ENCODE measurements around the gene RAP1GAP2. TPM values are rescaled to one million over a fixed set of nuclear protein-coding genes. Genes with fewer than 3 reads are reported as not detected.
"Not testable (repeated sequence)": the region's sequence is repeated elsewhere in the genome, so short reads cannot be mapped to it uniquely, and the experiment has no call there.

RAP1GAP2 gene
- 1.7 and 2.0 TPM in 2 replicates for total RNA-seq (2014; rRNA removed; shearing (Covaris generic))
- 3.8 and 4.0 TPM in 2 replicates for polyA plus RNA-seq (2015; cell fraction: cytosol; rRNA removed)
- 5.4 and 5.5 TPM in 2 replicates for polyA plus RNA-seq (2015; cell fraction: nucleus; rRNA removed)

DNA sequence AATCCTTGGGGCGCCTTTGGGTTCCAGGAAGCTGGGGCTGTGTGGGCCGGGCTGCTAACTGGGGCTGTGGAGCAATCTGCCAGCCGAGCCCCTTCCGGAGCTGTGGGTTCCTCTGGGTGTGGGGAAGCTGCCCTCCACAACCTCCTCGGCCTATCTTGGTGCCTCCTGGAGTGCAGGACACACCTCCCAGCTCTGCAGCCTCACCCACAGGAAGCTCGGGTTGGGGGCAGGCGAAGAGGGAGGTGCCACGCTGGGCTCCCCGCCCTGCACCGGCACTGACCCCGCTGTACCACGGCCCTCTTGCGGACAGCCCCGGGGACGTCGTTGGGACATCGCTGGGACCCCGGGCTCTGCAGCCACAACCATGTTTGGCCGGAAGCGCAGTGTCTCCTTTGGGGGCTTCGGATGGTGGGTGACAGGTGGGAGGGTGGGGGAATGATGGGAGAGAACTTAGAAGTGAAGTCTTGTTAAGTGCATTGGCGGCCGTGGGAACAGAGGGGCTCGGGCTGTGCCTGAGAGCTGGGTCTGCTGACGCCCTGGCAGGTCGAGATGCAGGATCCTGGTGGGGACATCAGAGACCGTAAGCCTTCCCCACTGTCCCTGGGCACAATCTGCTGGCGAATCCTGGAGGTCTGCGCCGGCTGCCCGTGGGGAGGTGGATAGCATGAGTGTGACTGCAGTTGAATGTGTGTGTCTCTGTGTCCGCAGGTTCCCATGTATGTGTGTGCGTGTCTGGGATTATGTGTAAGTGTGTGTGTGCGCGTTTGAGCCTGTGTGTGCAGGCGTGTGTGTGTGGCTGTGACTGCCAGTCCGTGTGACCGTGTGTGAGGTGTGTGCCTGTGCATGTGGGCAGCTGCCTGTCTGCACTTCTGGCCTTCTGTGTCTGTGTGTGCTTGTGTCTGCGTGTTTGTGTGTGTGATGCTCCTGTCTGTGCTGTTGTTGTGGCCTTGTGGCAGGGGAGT is at the start of gene RAP1GAP2:
Gene RAP1GAP2 (plus strand): TSS at position 275 of the 962 bp plus-strand sequence. CDS start 90 bp downstream, at position 365.
- in situ Hi-C loops (cut with HindIII; ENCODE audit: low pct_unique_long_range_greater_than_20kb, low sequenced_read_pairs): no loop called here
- no peak for DNase-seq (ENCODE audit: low read depth, low spot score)

DNA sequence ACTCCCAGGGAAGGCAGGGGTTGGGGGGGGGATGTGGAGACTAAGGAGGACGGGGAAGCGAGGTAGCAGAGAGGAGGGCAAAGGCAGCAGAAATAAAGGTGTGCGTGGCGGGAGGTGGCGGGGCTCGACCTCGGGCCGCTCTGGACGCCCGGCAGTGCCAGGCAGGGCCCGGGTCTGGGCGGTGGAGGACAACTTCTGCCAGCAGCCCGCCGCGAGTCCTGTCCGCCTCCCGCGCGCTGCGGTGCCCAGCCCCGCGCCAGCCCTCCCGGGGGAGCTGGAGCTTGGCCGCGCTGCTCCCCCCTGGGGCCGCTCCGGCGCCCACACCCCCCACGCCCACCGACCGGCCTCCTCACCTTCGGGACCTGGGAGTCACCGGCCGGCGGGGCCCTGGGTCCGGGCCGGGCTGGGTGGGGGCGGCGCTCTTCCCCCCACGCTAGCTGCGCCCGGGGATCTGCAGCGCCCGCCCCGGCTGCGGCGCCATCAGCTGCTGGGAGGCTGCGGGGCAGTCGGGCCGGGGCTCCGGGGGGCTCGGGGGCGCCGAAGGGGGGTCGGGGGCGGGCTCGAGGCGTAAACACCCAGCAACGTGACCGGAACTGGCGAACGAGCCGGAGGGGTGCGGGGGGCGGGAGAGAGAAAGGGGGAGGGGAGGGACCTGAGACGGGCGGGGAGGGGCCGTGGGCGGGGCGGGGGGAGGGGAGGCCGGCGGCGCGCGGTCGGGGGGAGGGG is 47.0 kb upstream of the RAP1GAP2 start, which contains the start of gene CCDC92B:
Gene CCDC92B (minus strand): TSS at position 595 of the 726 bp plus-strand sequence. CDS start 14,507 bp downstream, outside the sequence.
- no peak for DNase-seq (ENCODE audit: low read depth, low spot score)
- in situ Hi-C loops (cut with HindIII; ENCODE audit: low pct_unique_long_range_greater_than_20kb, low sequenced_read_pairs): no loop called here

- in situ Hi-C loops (cut with HindIII; ENCODE audit: low pct_unique_long_range_greater_than_20kb, low sequenced_read_pairs): no loop called here
- DNase-seq (ENCODE audit: low read depth, low spot score): peak; percentile 63
Observed at GRCh38 chr17:2749784-2750181, 46.5 kb upstream of the RAP1GAP2 start.

DNA sequence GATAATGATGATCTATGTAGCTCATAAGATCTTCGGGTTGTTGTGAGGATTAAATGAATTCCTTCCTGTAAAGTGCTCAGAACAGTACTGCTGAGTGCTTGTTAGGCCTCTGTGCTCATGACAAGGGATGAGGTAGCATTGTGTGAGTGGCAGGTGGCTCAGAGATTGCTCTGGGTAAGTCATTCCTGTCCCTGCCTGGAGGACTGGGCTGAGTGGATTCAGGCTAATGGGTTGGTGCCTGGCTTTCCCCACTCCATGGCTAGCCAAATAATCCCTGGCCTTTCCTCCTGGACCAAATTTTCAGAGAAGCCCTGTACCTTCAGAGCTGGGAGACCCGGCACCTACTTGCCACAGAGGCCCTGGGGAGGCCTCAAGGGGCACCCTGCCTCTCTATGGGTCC is 45.5 kb upstream of the RAP1GAP2 start:
- in situ Hi-C loops (cut with HindIII; ENCODE audit: low pct_unique_long_range_greater_than_20kb, low sequenced_read_pairs): no loop called here
- no peak for DNase-seq (ENCODE audit: low read depth, low spot score)

DNA sequence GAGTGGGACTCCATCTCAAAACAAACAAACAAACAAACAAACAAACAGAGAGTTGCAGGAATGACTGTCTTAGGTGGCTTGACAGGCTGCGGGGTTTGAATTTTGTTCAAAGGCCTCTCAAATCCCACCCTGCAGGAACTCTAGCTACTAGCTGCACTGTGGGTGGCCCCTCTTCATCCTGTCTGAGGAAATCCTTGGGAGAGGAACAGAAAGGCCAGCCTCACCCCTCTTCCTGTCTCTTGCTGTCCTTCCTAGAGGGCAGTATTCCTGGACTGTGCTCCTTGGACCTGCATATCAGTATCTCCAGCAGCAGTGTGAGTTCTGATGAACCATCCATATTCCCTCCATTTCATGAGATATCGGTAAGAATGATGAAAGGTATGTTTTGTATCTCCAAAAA is 44.7 kb upstream of the RAP1GAP2 start:
- DNase-seq (ENCODE audit: low read depth, low spot score): peak; percentile 14

GRCh38 chr17:2755891-2756724 is 40.1 kb upstream of the RAP1GAP2 start:
- in situ Hi-C loops (cut with HindIII; ENCODE audit: low pct_unique_long_range_greater_than_20kb, low sequenced_read_pairs): no loop called here

More for the DNA sequence above, 44.7 kb upstream of the RAP1GAP2 start:
- in situ Hi-C loops (cut with HindIII; ENCODE audit: low pct_unique_long_range_greater_than_20kb, low sequenced_read_pairs): no loop called here

DNA sequence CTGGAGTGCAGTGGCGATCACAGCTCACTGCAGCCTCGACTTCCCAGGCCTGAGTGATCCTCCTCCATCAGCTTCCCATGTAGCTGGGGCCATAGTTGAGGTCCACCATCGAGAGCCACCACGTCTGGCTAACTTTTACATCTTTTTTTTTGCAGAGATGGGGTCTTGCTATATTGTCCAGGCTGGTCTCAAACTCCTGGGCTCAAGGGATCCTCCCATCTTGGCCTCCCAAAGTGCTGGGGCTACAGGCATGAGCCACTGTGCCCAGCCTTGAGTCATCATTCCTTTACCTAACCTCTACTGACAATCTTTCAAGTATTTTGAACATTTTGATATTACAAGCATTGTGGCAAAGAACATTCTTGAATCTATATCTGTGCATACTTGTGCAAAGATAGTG is 37.4 kb upstream of the RAP1GAP2 start:
- DNase-seq (ENCODE audit: low read depth, low spot score): no peak
- in situ Hi-C loops (cut with HindIII; ENCODE audit: low pct_unique_long_range_greater_than_20kb, low sequenced_read_pairs): no loop called here

More at GRCh38 chr17:2755891-2756724, 40.1 kb upstream of the RAP1GAP2 start:
- no peak for DNase-seq (ENCODE audit: low read depth, low spot score)

- in situ Hi-C loops (cut with HindIII; ENCODE audit: low pct_unique_long_range_greater_than_20kb, low sequenced_read_pairs): no loop called here
- DNase-seq (ENCODE audit: low read depth, low spot score): no peak
Observed at GRCh38 chr17:2770129-2770528, 26.1 kb upstream of the RAP1GAP2 start.

- in situ Hi-C loops (cut with HindIII; ENCODE audit: low pct_unique_long_range_greater_than_20kb, low sequenced_read_pairs): no loop called here
- no peak for DNase-seq (ENCODE audit: low read depth, low spot score)
Observed at GRCh38 chr17:2775206-2775605, 21.0 kb upstream of the RAP1GAP2 start.

- no peak for DNase-seq (ENCODE audit: low read depth, low spot score)
- in situ Hi-C loops (cut with HindIII; ENCODE audit: low pct_unique_long_range_greater_than_20kb, low sequenced_read_pairs): no loop called here
Observed at GRCh38 chr17:2776589-2777241, 19.5 kb upstream of the RAP1GAP2 start.

DNA sequence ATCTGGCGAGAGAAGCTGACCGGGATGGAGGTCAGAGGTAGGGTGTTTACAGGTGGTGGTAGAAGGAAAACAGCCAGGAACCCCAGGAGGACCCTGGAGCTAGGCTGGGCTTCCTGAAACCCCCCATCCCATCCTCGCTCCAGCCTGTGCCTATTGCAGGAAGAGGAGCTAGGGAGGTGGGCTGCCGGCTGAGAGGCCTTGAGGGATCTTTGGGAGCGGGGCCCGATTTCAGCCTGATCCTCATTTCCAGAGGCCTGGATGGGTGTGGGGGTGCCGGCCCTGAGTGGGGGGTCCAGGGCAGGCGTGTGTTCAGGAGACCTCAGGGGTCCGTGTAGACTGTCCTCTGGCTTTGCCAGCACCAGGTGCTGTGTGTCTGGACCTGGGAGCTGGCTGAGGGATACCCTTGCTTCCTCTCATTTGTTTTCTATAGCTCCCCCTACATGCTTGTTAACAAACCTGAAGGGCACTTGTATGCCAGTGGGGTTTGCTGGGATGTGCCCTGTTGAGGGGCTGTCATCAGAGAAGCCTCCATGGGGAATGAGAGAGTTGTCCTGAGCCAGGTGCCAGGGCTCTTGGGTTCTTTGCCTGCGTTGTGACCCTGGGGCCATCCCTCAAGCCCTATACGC is 18.9 kb upstream of the RAP1GAP2 start:
- DNase-seq (ENCODE audit: low read depth, low spot score): no peak
- in situ Hi-C loops (cut with HindIII; ENCODE audit: low pct_unique_long_range_greater_than_20kb, low sequenced_read_pairs): no loop called here

DNA sequence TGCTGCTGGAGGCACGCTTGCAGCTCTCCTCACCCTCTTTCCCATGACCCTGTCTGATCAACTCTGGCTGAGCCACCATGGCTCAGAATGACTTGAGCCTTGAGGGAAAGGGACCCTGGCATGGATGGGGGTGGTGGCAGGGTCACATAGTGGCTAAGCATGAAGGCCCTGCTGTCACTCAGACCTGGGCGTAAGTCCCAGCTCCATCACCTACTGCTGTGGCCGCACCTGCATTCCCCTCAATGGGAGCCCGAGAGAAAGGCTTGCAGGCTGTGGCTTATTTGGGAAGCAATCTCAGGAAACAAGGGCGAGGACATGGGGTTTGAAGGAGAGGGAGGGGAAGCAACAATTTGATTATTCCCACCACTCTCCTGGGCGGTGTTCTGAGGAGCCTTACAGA is 17.7 kb upstream of the RAP1GAP2 start:
- in situ Hi-C loops (cut with HindIII; ENCODE audit: low pct_unique_long_range_greater_than_20kb, low sequenced_read_pairs): no loop called here

DNA sequence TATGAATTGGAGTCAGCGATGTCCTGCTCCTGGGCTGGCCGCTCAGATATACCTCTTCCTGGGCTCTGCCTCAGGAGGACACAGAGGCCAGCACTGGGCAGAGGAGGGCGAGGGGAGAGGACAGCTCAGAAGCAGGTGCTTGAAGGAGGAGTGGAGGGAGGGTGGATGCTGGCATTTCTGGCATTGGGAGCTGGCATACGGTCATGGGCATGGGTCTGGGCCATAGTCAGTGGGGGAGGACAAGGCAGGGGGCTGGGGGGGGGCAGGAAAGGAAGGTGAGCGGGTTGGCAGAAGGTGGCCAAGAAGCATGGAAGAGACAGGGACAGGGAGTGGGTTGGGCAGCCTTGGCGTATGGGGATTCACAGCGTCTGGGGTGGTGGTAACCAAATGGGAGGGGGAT is 16.7 kb upstream of the RAP1GAP2 start:
- DNase-seq (ENCODE audit: low read depth, low spot score): no peak
- in situ Hi-C loops (cut with HindIII; ENCODE audit: low pct_unique_long_range_greater_than_20kb, low sequenced_read_pairs): no loop called here

More for the DNA sequence above, 17.7 kb upstream of the RAP1GAP2 start:
- no peak for DNase-seq (ENCODE audit: low read depth, low spot score)

- DNase-seq (ENCODE audit: low read depth, low spot score): no peak
- in situ Hi-C loops (cut with HindIII; ENCODE audit: low pct_unique_long_range_greater_than_20kb, low sequenced_read_pairs): no loop called here
Observed at GRCh38 chr17:2780256-2780655, 16.0 kb upstream of the RAP1GAP2 start.

DNA sequence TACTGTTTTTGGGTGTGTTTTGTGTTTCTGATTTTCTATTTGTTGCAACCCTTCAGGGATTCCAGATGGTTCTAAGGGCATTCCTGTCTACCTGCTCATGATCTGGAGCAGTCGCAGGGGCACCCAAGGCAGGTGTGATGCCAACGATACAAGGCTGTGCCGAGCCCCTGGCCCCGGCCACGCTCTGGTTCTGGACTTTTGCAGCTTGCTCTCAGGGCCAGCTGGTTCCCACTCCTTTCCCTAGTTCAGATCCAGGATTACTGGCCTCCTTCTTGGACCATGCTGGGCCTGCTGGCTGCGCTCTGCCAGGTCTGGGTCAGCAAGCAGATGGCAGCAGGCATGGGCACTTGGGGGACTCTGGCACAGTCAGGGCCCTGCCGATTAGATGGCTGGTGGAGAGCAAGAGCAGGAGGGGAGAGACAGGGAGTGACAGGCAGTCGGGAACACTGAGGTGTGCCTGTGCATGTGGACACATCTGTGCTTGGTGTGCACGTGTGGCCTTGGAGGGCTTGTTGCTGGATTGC is 15.2 kb upstream of the RAP1GAP2 start:
- in situ Hi-C loops (cut with HindIII; ENCODE audit: low pct_unique_long_range_greater_than_20kb, low sequenced_read_pairs): no loop called here
- no peak for DNase-seq (ENCODE audit: low read depth, low spot score)

GRCh38 chr17:2781598-2781997 is 14.6 kb upstream of the RAP1GAP2 start:
- in situ Hi-C loops (cut with HindIII; ENCODE audit: low pct_unique_long_range_greater_than_20kb, low sequenced_read_pairs); DNase-seq (ENCODE audit: low read depth, low spot score): not testable (repeated sequence)

Measured in SK-MEL-5 (cell line).